Ascending aorta (tissue), 2 donors: ENCODE results near the gene SLC25A26. TPM values are rescaled to one million over a fixed set of nuclear protein-coding genes. Genes with fewer than 3 reads are reported as not detected.

Experiments used
- DNase-seq, 2 donors: peaks; one replicate each; pipeline ENCODE4 v3.0.0-alpha.2; 2019; ENCODE audit warnings: low spot score in 2 of 2
- H3K27ac ChIP-seq, 2 donors: fragments of 200-600 bp; sonication (generic); one replicate each; pipeline ENCODE4 v1.5.1; 2016 to 2017; ENCODE audit warnings: mild to moderate bottlenecking in 1 of 2
- H3K27me3 ChIP-seq: fragments of 200-600 bp; sonication (generic); one replicate; pipeline ENCODE4 v1.5.1; 2017
- H3K36me3 ChIP-seq, 2 donors: fragments of 200-600 bp; sonication (generic); one replicate each; pipeline ENCODE4 v1.5.1; 2016
- H3K4me1 ChIP-seq, 2 donors: fragments of 200-600 bp; sonication (generic); one replicate each; pipeline ENCODE4 v1.5.1; 2016 to 2017; ENCODE audit warnings: mild to moderate bottlenecking in 1 of 2
- H3K4me3 ChIP-seq, 2 donors: fragments of 200-600 bp; sonication (generic); one replicate each; pipeline ENCODE4 v1.5.1; 2016 to 2017; ENCODE audit warnings: mild to moderate bottlenecking in 1 of 2
- H3K9me3 ChIP-seq, 2 donors: fragments of 200-600 bp; sonication (generic); one replicate each; pipeline ENCODE4 v1.5.1; 2016
- CTCF ChIP-seq, 3 experiments: fragments of 200-600 bp in 2 of 3; fragments of 450-650 bp in 1 of 3; sonication (generic) in 2 of 3; IDR thresholded peaks; one replicate each; pipeline ENCODE4 v1.5.1; 2016 to 2019; ENCODE audit warnings: antibody characterized with exemption in 3 of 3, mild to moderate bottlenecking in 1 of 3, moderate library complexity in 1 of 3
- intact Hi-C: fragments of 100-400 bp; cut with DNase I; formaldehyde crosslinking; loops from one replicate; pipeline ENCODE4 v1.15.1; 2023
- total RNA-seq: library from RNA; depleted of rRNA; stranded (reverse); fragments of >200 nt; gene quantifications from one replicate; pipeline ENCODE4 v1.1.0, GENCODE V29; 2016

Gene SLC25A26
- total RNA-seq, 1 donor from 2014 or later = 11.7 TPM

- H3K36me3 ChIP-seq = peaks cover 8 to 43% of the 10 kb centered on the region in 2 donors
- no peak overlapping the region for H3K4me3 ChIP-seq
- DNase-seq = no peak
- H3K9me3 ChIP-seq = no peaks in the 10 kb centered on the region
- H3K27ac ChIP-seq = no peak overlapping the region
- H3K27me3 ChIP-seq = no peaks in the 10 kb centered on the region
- no peaks in the 10 kb centered on the region for H3K4me1 ChIP-seq
- no peak for TF ChIP-seq CTCF (IDR thresholded peaks at IDR 0.05)
- intact Hi-C loops = no loop called here
Observed at GRCh38 chr3:66242788-66243464, 22.1 kb downstream of the SLC25A26 start.

- Histone ChIP-seq H3K4me1 (no peaks in the 10 kb centered on the region), H3K4me3 (no peak overlapping the region), H3K9me3 (no peaks in the 10 kb centered on the region), H3K36me3 (peaks cover 10 to 24% of the 10 kb centered on the region in 2 donors), H3K27me3 (no peaks in the 10 kb centered on the region), H3K27ac (no peak overlapping the region)
- intact Hi-C loops = no loop called here
- DNase-seq = no peak
- no peak for TF ChIP-seq CTCF (IDR thresholded peaks at IDR 0.05)
Observed at GRCh38 chr3:66248641-66249040, 27.8 kb downstream of the SLC25A26 start.

GRCh38 chr3:66253790-66254620 is 33.2 kb downstream of the SLC25A26 start:
- intact Hi-C loops = loop anchor here (1.0 kb wide), 1 partner anchor 562 kb away; no protein-coding TSS in a partner anchor
- Histone ChIP-seq H3K27me3 (no peaks in the 10 kb centered on the region), H3K4me1 (no peaks in the 10 kb centered on the region), H3K9me3 (no peaks in the 10 kb centered on the region), H3K27ac (no peak overlapping the region), H3K36me3 (peaks cover 0 to 3% of the 10 kb centered on the region in 2 donors), H3K4me3 (no peak overlapping the region)
- DNase-seq = no peak
- TF ChIP-seq CTCF (IDR thresholded peaks at IDR 0.05) = peak; percentile 68 to 81 (median 75)

GRCh38 chr3:66255865-66256264 is 35.1 kb downstream of the SLC25A26 start:
- Histone ChIP-seq H3K36me3 (no peaks in the 10 kb centered on the region), H3K27me3 (no peaks in the 10 kb centered on the region), H3K4me1 (no peaks in the 10 kb centered on the region), H3K9me3 (no peaks in the 10 kb centered on the region), H3K27ac (no peak overlapping the region), H3K4me3 (no peak overlapping the region)
- intact Hi-C loops = no loop called here
- DNase-seq = no peak
- TF ChIP-seq CTCF (IDR thresholded peaks at IDR 0.05) = no peak

GRCh38 chr3:66256806-66257205 is 36.0 kb downstream of the SLC25A26 start:
- Histone ChIP-seq H3K36me3 (no peaks in the 10 kb centered on the region), H3K27me3 (no peaks in the 10 kb centered on the region), H3K4me1 (no peaks in the 10 kb centered on the region), H3K27ac (no peak overlapping the region), H3K4me3 (no peak overlapping the region), H3K9me3 (no peaks in the 10 kb centered on the region)
- intact Hi-C loops = no loop called here
- no peak for DNase-seq
- no peak for TF ChIP-seq CTCF (IDR thresholded peaks at IDR 0.05)
